Thyroid gland (tissue), 4 donors: Measurements from ENCODE around the gene MYH8. TPM values are rescaled to one million over a fixed set of nuclear protein-coding genes. Genes with fewer than 3 reads are reported as not detected.
A peak's percentile ranks its signal among the peaks of the same experiment; 100 is the strongest.

ENCODE experiments used
- DNase-seq, 2 donors: peaks; one replicate each; pipeline ENCODE4 v3.0.0-alpha.2; 2019
- H3K27ac ChIP-seq, 3 donors: fragments of 200-600 bp; sonication (generic); 1 replicate in 2 of 3; 2 replicates in 1 of 3; pipeline ENCODE4 v1.5.1; 2016 to 2019; ENCODE audit warnings: mild to moderate bottlenecking in 1 of 3, moderate library complexity in 1 of 3
- H3K27me3 ChIP-seq: fragments of 200-600 bp; sonication (generic); one replicate; pipeline ENCODE4 v1.5.1; 2019
- H3K36me3 ChIP-seq, 2 donors: fragments of 200-600 bp; sonication (generic); one replicate each; pipeline ENCODE4 v1.5.1; 2016 to 2019
- H3K4me1 ChIP-seq, 2 donors: fragments of 200-600 bp; sonication (generic); one replicate each; pipeline ENCODE4 v1.5.1; 2017 to 2019
- H3K4me3 ChIP-seq, 3 donors: fragments of 200-600 bp; sonication (generic); replicated peaks in 1 of 3; 1 replicate in 2 of 3; 2 replicates in 1 of 3; pipeline ENCODE4 v1.5.1; 2016; ENCODE audit warnings: mild to moderate bottlenecking in 1 of 3
- H3K9me3 ChIP-seq: fragments of 200-600 bp; sonication (generic); one replicate; pipeline ENCODE4 v1.5.1; 2017
- POLR2A ChIP-seq, 2 donors: fragments of 450-650 bp; IDR thresholded peaks; one replicate each; pipeline ENCODE4 v1.6.1; 2017; ENCODE audit warnings: antibody characterized with exemption in 2 of 2, mild to moderate bottlenecking in 2 of 2, moderate library complexity in 1 of 2
- WGBS, 2 donors: methylation state at CpG; one replicate each; pipeline ENCODE4 v1.1.5; 2017; 5-methylcytosine and 5-hydroxymethylcytosine counted together
- intact Hi-C: fragments of 100-400 bp; cut with DNase I; formaldehyde crosslinking; loops from one replicate; pipeline ENCODE4 v1.15.1; 2023
- total RNA-seq, 4 donors: library from RNA; depleted of rRNA; stranded (reverse); fragments of >200 nt; gene quantifications; one replicate each; pipeline ENCODE4 v1.2.3, GENCODE V29; 2016
- TF ChIP-seq, protein P1 (sequence below), 6 experiments: fragments of 200-600 bp in 3 of 6; fragments of 450-650 bp in 3 of 6; sonication (generic) in 3 of 6; IDR thresholded peaks; one replicate each; pipeline ENCODE4 v1.5.1; 2016 to 2019; ENCODE audit warnings: antibody characterized with exemption in 6 of 6, mild to moderate bottlenecking in 2 of 6, inconsistent platforms in 1 of 6, moderate library complexity in 1 of 6

Gene MYH8
- total RNA-seq, 4 donors from 2014 or later = not detected

DNA sequence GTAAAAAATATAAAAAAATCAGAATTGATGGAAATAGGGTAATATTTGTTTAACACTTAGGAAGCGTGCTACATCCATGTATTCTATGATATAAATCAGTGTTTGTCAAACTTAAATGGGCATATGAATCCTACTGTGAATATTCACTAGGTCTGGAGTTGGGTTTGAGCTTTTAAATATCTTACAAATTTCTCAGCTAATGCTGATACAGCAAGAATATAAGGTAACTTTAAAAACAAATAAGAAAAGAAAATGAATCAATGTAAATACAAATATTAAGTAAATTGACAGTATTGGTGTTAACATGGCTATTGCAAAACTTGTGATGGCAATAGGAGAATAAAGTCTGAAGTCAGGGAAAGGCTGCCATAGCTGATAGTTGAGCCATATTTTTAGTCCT, 52.5 kb downstream of the MYH8 start:
- Histone ChIP-seq H3K36me3 (no peaks in the 10 kb centered on the region), H3K9me3 (no peaks in the 10 kb centered on the region), H3K4me1 (no peaks in the 10 kb centered on the region), H3K4me3 (no peak overlapping the region), H3K27ac (no peak overlapping the region), H3K27me3 (no peaks in the 10 kb centered on the region)
- WGBS, 2 donors = 78 to 83% methylated on average over 1 of the region's 1 CpG
- intact Hi-C loops = no loop called here
- no peak for DNase-seq
- TF ChIP-seq, protein P1, sequence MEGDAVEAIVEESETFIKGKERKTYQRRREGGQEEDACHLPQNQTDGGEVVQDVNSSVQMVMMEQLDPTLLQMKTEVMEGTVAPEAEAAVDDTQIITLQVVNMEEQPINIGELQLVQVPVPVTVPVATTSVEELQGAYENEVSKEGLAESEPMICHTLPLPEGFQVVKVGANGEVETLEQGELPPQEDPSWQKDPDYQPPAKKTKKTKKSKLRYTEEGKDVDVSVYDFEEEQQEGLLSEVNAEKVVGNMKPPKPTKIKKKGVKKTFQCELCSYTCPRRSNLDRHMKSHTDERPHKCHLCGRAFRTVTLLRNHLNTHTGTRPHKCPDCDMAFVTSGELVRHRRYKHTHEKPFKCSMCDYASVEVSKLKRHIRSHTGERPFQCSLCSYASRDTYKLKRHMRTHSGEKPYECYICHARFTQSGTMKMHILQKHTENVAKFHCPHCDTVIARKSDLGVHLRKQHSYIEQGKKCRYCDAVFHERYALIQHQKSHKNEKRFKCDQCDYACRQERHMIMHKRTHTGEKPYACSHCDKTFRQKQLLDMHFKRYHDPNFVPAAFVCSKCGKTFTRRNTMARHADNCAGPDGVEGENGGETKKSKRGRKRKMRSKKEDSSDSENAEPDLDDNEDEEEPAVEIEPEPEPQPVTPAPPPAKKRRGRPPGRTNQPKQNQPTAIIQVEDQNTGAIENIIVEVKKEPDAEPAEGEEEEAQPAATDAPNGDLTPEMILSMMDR (IDR thresholded peaks at IDR 0.05) = no peak
- TF ChIP-seq POLR2A (IDR thresholded peaks at IDR 0.05) = no peak

DNA sequence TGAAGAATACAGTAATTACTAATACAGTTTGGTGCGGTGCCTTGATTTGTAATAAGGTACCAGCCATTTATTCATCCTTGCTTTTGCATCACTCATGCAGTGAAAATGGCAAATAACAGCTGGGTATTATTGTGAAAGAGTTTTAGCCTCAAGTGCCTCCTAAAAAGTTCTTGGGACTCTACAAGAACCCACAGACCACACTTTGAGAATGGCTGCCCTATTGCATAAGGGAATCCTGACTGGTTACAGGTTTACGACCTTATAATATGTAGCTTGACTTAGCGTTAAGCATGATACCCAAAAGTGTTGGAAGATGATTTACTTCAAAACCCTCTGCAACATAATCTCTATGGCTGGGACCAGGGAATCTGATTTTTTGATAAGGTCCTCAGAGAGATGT, 53.2 kb downstream of the MYH8 start:
- 93 to 95% methylated on average over 3 of the region's 3 CpGs for WGBS, 2 donors
- H3K27me3 ChIP-seq = no peaks in the 10 kb centered on the region
- no peak for DNase-seq
- no peaks in the 10 kb centered on the region for H3K9me3 ChIP-seq
- H3K4me3 ChIP-seq = no peak overlapping the region
- intact Hi-C loops = no loop called here
- no peaks in the 10 kb centered on the region for H3K36me3 ChIP-seq
- TF ChIP-seq POLR2A (IDR thresholded peaks at IDR 0.05) = no peak
- TF ChIP-seq, protein P1 (IDR thresholded peaks at IDR 0.05) = no peak
- H3K4me1 ChIP-seq = no peaks in the 10 kb centered on the region
- no peak overlapping the region for H3K27ac ChIP-seq

DNA sequence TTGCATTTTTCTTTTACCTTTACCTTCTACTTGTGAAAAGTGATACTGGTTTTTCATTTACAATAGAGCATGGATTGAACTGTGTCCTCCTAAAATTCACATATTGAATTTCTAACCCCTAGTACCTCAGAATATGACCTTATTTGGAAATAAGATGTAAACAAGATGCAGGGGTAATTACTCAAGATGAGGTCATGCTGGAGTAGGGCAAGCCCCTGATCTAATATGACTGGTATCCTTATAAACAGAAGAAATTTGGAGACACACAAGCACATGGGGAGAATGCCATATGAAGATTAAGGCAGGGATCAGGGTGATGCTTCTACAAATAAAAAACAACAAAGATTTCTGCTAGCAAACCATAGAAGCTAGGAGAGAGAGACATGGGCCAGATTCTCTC, 61.2 kb downstream of the MYH8 start:
- Histone ChIP-seq H3K27ac (no peak overlapping the region), H3K36me3 (no peaks in the 10 kb centered on the region), H3K4me3 (no peak overlapping the region), H3K9me3 (no peaks in the 10 kb centered on the region), H3K4me1 (no peaks in the 10 kb centered on the region), H3K27me3 (no peaks in the 10 kb centered on the region)
- intact Hi-C loops = no loop called here
- no peak for DNase-seq
- TF ChIP-seq, protein P1 (IDR thresholded peaks at IDR 0.05) = no peak
- TF ChIP-seq POLR2A (IDR thresholded peaks at IDR 0.05) = no peak

DNA sequence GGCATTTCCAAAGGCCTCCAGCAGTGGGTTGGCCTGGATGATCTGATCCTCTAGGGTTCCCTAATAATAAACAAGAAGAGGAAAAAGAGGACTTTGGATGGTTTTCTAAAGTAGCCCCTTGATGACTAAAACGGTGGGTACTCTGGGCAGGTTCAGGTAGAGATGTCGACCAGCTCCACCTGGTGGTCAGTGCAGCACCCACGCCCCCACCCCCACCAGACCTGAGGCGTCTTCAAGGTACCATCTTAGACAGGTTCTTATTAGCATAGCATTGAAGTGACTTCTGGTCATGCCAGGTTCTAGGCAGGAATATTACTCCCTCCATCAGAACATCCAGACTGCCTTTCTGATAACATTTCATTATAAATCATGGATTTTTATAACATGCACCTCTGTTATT, 64.0 kb downstream of the MYH8 start:
- peak; percentile 2 to 14 for DNase-seq
- intact Hi-C loops = no loop called here
- Histone ChIP-seq H3K9me3 (no peaks in the 10 kb centered on the region), H3K27ac (no peak overlapping the region), H3K4me1 (no peaks in the 10 kb centered on the region), H3K36me3 (no peaks in the 10 kb centered on the region), H3K4me3 (no peak overlapping the region), H3K27me3 (no peaks in the 10 kb centered on the region)
- WGBS, 2 donors = 6 to 8% methylated on average over 4 of the region's 4 CpGs
- TF ChIP-seq, protein P1 (IDR thresholded peaks at IDR 0.05) = peak in 2 of 6 experiments; percentile 11 to 39
- TF ChIP-seq POLR2A (IDR thresholded peaks at IDR 0.05) = no peak

DNA sequence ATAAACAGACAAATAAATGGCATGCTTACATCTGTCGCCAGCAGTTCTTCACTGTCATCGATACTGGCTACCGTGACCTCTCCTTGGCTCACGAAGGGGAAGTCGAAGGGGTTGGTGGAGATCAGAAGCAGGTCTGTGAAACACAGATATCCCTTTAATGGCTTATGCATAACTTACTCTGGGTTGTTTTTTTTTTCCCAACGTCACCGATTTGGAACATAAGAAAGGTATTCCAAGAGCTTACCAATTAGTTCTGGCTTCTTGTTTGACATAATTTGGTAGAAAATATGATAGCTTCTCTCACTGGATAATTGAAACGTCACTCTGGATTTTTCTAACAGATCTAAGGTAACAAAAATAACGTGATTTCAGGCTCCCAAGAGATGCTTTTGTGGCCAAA, 67.1 kb downstream of the MYH8 start:
- Histone ChIP-seq H3K27me3 (no peaks in the 10 kb centered on the region), H3K36me3 (no peaks in the 10 kb centered on the region), H3K27ac (no peak overlapping the region), H3K4me3 (no peak overlapping the region), H3K9me3 (no peaks in the 10 kb centered on the region), H3K4me1 (no peaks in the 10 kb centered on the region)
- TF ChIP-seq POLR2A (IDR thresholded peaks at IDR 0.05) = no peak
- TF ChIP-seq, protein P1 (IDR thresholded peaks at IDR 0.05) = no peak
- WGBS, 2 donors = 80 to 85% methylated on average over 9 of the region's 9 CpGs
- intact Hi-C loops = no loop called here
- DNase-seq = no peak
